GM12865 (cell line): ENCODE data around the gene DUSP2.
"Not testable (repeated sequence)": the region's sequence is repeated elsewhere in the genome, so short reads cannot be mapped to it uniquely, and the experiment has no call there.

ENCODE experiments used
- DNase-seq: peaks from one replicate; pipeline ENCODE4 v3.0.0; 2010; ENCODE audit warnings: low read depth
- H3K4me3 ChIP-seq: 2 replicates; pipeline ENCODE4 v1.5.1; 2011; ENCODE audit warnings: mild to moderate bottlenecking, low read depth, low read length, control low read depth
- TF ChIP-seq, protein P1 (sequence below): IDR thresholded peaks from 2 replicates; pipeline ENCODE4 v1.5.1; 2011; ENCODE audit warnings: low read length, control low read depth, low read depth, inconsistent platforms; ENCODE audit not compliant: insufficient read depth; ENCODE audit errors: missing control alignments

DUSP2 gene

DNA sequence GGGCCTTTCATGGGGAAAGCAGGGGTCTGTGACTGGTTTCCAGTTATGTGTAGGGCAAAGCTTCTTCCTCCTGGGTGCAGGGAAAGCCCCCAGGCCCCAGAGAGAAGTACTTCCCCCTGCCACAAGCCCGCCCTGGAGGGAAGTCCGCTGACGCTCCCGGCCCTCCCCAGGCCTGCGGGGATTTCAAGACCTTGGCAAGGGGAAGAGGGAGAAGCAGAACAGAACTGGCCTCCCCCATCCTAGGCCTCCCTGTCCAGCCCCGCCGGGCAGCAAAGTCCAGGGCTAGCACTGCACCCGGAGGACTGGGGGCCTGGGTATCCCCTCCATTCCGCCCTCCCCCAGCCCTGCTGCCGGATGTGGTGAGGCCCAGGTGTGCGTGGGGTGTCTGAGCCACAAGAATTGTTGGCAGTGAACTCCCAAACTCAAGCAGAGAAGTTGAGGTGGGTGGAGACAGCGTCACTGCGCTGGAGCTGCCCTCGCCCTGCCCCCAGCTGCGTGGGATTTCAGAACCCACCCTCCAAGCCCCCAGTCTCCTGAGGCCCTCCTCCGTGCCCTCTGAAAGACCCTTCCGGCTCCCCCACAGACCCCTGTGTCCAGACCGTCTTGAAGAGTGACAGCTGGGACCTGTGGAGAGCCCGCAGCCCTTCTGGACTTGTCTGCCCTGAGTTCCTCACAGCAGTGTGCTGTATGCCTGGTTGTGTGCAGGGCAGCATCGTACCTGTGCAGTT is 1.1 kb upstream of the DUSP2 start:
- TF ChIP-seq, protein P1, sequence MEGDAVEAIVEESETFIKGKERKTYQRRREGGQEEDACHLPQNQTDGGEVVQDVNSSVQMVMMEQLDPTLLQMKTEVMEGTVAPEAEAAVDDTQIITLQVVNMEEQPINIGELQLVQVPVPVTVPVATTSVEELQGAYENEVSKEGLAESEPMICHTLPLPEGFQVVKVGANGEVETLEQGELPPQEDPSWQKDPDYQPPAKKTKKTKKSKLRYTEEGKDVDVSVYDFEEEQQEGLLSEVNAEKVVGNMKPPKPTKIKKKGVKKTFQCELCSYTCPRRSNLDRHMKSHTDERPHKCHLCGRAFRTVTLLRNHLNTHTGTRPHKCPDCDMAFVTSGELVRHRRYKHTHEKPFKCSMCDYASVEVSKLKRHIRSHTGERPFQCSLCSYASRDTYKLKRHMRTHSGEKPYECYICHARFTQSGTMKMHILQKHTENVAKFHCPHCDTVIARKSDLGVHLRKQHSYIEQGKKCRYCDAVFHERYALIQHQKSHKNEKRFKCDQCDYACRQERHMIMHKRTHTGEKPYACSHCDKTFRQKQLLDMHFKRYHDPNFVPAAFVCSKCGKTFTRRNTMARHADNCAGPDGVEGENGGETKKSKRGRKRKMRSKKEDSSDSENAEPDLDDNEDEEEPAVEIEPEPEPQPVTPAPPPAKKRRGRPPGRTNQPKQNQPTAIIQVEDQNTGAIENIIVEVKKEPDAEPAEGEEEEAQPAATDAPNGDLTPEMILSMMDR, result no peak
- peak; percentile 91 for DNase-seq

DNA sequence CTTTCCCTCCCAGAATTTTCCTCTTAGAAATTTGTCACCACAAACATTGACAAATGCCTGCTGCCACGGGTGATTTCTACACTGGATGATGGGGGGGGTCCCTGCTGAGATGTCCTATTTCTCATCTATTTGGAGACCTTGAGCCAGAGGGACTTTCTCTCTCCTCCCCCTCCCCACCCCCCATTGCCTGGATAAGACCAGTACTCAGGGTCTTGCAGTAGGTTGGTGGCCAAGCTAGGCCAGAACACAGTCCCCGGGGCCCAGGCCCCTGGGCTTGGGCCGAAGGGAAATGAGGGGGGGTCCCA is 560 bp upstream of the DUSP2 start:
- no peak for DNase-seq
- TF ChIP-seq, protein P1, result no peak
- peak overlapping the region; percentile 50 for H3K4me3 ChIP-seq

More for the DNA sequence above, 1.1 kb upstream of the DUSP2 start:
- peak overlapping the region; percentile 50 for H3K4me3 ChIP-seq

DNA sequence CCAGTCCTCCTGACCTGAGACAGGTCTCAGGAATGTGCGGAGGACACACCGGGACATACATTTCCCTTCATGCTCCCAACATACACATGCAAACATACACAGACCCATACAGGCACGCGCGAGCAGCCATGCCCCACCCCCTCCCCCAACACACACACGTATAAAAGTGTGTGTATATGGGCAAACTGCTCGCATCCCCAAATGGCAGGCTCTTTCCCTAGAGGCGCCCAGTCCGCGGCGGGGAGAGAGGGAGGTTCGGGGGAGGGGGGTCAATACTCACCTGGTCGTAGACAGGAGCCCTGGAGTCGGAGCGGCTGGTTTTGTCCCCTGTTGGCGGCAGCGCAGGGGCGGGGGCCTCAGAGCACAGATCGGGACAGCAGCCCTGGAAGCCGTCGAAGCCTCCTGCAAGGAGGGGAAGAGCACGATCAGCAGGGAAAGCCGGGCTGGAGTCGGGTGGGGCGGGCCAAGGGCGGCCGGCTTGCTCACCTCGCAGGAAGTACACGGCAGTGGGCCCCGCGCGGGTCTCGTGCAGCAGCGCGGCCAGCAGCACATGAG is 682 bp downstream of the DUSP2 start:
- peak; percentile 50 for DNase-seq
- peak overlapping the region; percentile 95 for H3K4me3 ChIP-seq
- TF ChIP-seq, protein P1, result no peak

DNA sequence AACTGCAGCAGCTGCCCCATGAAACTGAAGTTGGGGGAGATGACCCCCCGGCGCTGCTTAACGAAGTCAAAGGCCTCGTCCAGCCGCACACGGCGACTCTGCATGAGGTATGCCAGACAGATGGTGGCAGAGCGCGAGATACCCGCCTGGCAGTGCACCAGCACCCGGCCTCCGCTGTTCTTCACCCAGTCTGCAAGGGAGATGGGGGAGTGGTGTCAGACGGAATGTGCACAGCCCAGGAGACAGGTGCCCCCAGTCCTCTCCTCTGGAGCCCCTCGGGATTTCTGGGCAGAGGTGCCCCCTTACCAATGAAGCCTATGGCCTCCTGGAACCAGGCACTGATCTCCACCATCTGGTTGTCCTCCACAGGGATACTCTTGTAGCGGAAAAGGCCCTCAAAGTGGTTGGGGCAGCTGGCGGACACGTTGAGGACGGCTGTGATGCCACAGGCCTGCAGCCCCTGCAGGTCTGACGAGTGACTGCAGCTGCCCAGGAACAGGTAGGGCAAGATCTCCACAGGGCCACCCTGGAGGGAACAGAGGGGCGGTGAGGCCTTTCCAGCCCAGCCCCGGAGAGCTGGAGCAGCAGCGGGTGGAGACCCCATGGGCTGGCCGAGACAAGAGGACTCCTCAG is 1.3 kb downstream of the DUSP2 start:
- TF ChIP-seq, protein P1, result peak; percentile 39
- DNase-seq, result peak; percentile 68
- peak overlapping the region; percentile 95 for H3K4me3 ChIP-seq

DNA sequence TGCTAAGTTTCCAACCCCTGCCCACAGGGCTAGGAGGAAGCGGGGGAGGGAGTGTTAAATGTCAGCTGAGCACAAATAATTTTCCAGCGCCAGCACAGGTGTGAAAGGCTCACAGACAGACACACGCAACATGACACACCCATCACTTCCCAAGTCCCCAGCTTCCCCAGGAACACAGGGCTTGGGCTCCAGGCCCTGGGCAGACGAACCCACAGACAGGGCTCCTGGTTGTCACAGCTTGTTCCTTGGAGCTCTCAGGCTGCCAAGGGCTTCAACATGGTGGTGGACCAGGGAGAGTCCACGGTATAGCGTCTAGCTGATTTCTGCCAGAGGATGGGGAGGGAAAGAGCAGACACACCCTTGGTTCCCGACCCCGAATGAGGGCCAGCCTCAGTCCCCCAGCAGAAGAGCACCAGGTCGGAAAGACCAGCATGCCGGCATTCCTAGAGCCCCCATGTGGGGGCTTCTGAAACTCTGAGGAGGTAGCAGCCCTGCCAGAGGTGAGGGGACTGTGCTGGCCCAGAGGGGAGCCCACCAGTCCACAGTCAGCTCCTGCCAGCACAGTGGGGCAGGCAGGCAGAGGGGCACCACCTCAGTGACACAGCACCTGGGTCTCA is 1.9 kb downstream of the DUSP2 start:
- TF ChIP-seq, protein P1, result no peak
- no peak for DNase-seq
- peak overlapping the region; percentile 95 for H3K4me3 ChIP-seq

DNA sequence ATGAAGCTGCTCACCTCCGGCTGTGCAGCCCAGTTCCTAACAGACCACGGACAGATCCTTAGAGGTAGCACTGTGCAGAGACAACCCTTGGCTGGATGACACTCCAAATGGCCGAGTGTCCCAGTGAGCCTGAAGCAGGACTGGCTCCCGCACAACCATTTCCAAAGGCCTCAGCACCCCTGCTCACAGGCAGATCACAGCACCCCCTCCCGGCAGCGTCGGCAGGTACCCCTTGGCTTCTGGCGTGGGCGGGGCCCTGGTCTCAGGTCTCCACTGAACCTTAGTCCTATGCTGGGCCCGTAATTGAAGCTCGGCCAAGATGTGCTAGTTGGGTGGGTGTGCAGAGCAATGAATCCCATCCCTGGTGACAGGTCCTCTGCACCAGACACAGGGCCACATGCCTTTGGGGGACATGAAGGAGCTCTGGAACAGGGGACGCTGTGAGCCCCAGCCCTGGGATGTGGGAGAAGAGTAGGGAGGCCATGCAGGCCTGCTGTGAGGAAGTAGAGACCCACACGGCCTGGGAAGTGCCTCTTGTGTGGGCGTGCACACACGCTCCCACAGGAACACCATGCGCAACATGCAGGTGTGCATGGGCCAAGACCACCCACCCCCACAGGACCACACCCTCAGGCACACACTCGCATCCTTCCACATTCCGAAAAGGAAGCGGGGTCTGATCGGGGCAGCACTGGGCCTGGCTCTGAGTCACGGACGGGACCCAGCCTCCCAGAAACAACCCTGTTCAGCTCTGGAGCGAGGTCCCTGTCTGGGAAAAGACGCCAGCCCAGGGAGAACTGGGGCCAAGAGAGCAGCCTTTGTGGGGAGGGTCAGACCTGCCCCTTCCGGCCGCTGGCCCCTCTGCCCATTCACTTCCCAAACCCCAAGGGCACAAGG is 2.8 kb downstream of the DUSP2 start:
- DNase-seq, result peak; percentile 85
- TF ChIP-seq, protein P1, result peak; percentile 81
- peak overlapping the region; percentile 95 for H3K4me3 ChIP-seq

DNA sequence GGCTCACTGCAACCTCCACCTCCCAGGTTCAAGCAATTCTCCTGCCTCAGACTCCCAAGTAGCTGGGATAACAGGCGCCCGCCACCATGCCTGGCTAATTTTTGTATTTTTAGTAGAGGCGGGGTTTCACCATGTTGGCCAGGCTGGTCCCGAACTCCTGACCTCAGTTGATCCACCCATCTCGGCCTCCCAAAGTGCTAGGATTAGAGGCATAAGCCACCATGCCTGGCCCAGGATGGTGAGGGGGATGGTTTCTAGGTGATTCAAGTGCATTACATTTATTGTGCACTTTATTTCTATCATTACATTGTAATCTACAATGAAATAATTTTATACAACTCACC is 3.6 kb downstream of the DUSP2 start:
- DNase-seq, H3K4me3 ChIP-seq: not testable (repeated sequence)
